Measurements from ENCODE around the gene BORCS5.
"Not testable (repeated sequence)": the region's sequence is repeated elsewhere in the genome, so short reads cannot be mapped to it uniquely, and the experiment has no call there.

The BORCS5 gene

GRCh38 chr12:12356896-12357718 lies at the start of gene BORCS5:
Gene BORCS5 (plus strand): TSS chr12:12357078. CDS start chr12:12357452, 374 bp downstream.
- peak; percentile 97 to 99 for DNase-seq

GRCh38 chr12:12310695-12311094 lies 46.2 kb upstream of the BORCS5 start:
- DNase-seq = not testable (repeated sequence)

- DNase-seq = no peak
Measured at GRCh38 chr12:12315838-12316237, 41.0 kb upstream of the BORCS5 start.

- DNase-seq = no peak
Measured at GRCh38 chr12:12319451-12320183, 37.3 kb upstream of the BORCS5 start.

- no peak for DNase-seq
Measured at GRCh38 chr12:12323118-12323517, 33.8 kb upstream of the BORCS5 start.

GRCh38 chr12:12323591-12323990 lies 33.3 kb upstream of the BORCS5 start:
- no peak for DNase-seq

- no peak for DNase-seq
Measured at GRCh38 chr12:12326262-12326661, 30.6 kb upstream of the BORCS5 start.

- no peak for DNase-seq
Measured at GRCh38 chr12:12327802-12328201, 29.1 kb upstream of the BORCS5 start.

GRCh38 chr12:12331244-12331771 lies 25.6 kb upstream of the BORCS5 start:
- DNase-seq = no peak

- DNase-seq = no peak
Measured at GRCh38 chr12:12331896-12332295, 25.0 kb upstream of the BORCS5 start.

GRCh38 chr12:12333407-12334366 lies 23.2 kb upstream of the BORCS5 start:
- DNase-seq = no peak

- DNase-seq = peak; percentile 38 to 58
Measured at GRCh38 chr12:12334367-12335040, 22.4 kb upstream of the BORCS5 start.

- no peak for DNase-seq
Measured at GRCh38 chr12:12336049-12336411, 20.8 kb upstream of the BORCS5 start.

- no peak for DNase-seq
Measured at GRCh38 chr12:12336511-12336910, 20.4 kb upstream of the BORCS5 start.

GRCh38 chr12:12338527-12339168 lies 18.2 kb upstream of the BORCS5 start:
- DNase-seq = no peak

GRCh38 chr12:12349711-12350665 lies 6.9 kb upstream of the BORCS5 start, which contains the start of gene MANSC1:
Gene MANSC1 (minus strand): TSS chr12:12350242. CDS start chr12:12343314, 6,928 bp downstream.
- DNase-seq = peak; percentile 35 to 44

- DNase-seq = no peak
Measured at GRCh38 chr12:12350868-12351463, 5.9 kb upstream of the BORCS5 start.

- DNase-seq = not testable (repeated sequence)
Measured at GRCh38 chr12:12351468-12352185, 5.3 kb upstream of the BORCS5 start.

GRCh38 chr12:12353276-12353675 lies 3.6 kb upstream of the BORCS5 start:
- DNase-seq = no peak
